ENCODE measurements around the gene HAND2.

GRCh38 chr4:173477016-173477415 lies 53.0 kb downstream of the HAND2 start:
- TF ChIP-seq, protein P1, sequence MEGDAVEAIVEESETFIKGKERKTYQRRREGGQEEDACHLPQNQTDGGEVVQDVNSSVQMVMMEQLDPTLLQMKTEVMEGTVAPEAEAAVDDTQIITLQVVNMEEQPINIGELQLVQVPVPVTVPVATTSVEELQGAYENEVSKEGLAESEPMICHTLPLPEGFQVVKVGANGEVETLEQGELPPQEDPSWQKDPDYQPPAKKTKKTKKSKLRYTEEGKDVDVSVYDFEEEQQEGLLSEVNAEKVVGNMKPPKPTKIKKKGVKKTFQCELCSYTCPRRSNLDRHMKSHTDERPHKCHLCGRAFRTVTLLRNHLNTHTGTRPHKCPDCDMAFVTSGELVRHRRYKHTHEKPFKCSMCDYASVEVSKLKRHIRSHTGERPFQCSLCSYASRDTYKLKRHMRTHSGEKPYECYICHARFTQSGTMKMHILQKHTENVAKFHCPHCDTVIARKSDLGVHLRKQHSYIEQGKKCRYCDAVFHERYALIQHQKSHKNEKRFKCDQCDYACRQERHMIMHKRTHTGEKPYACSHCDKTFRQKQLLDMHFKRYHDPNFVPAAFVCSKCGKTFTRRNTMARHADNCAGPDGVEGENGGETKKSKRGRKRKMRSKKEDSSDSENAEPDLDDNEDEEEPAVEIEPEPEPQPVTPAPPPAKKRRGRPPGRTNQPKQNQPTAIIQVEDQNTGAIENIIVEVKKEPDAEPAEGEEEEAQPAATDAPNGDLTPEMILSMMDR (IDR thresholded peaks at IDR 0.05; ENCODE audit: control extremely low read depth in 1 of 3, insufficient read depth in 1 of 3, low read depth in 1 of 3, low read length in 3 of 3), result no peak
- no peak for TF ChIP-seq POLR2A (IDR thresholded peaks at IDR 0.05; ENCODE audit: control extremely low read depth in 1 of 2, low read depth in 2 of 2, low read length in 2 of 2)
- TF ChIP-seq, protein P2, sequence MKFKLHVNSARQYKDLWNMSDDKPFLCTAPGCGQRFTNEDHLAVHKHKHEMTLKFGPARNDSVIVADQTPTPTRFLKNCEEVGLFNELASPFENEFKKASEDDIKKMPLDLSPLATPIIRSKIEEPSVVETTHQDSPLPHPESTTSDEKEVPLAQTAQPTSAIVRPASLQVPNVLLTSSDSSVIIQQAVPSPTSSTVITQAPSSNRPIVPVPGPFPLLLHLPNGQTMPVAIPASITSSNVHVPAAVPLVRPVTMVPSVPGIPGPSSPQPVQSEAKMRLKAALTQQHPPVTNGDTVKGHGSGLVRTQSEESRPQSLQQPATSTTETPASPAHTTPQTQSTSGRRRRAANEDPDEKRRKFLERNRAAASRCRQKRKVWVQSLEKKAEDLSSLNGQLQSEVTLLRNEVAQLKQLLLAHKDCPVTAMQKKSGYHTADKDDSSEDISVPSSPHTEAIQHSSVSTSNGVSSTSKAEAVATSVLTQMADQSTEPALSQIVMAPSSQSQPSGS (IDR thresholded peaks at IDR 0.05; ENCODE audit: low read length), result no peak
- TF ChIP-seq SP2 (IDR thresholded peaks at IDR 0.05; ENCODE audit: low read length), result no peak
- no peak for TF ChIP-seq POLR2AphosphoS5 (IDR thresholded peaks at IDR 0.05; ENCODE audit: low read depth, low read length)
- no peak for TF ChIP-seq CEBPB (IDR thresholded peaks at IDR 0.05; ENCODE audit: low read depth, low read length)
- no peak for TF ChIP-seq ATF3 (IDR thresholded peaks at IDR 0.05; ENCODE audit: insufficient read depth, low read depth, low read length)
- TF ChIP-seq EP300 (IDR thresholded peaks at IDR 0.05; ENCODE audit: borderline replicate concordance in 1 of 2, low read depth in 2 of 2, low read length in 2 of 2), result no peak
- TF ChIP-seq EZH2 (IDR thresholded peaks at IDR 0.05; ENCODE audit: low read depth, low read length, severe bottlenecking), result no peak
